NB4 (cell line): ENCODE results near the gene CHCHD4.

Source experiments
- CTCF ChIP-seq: IDR thresholded peaks from one replicate; pipeline ENCODE4 v1.5.1; 2012; ENCODE audit warnings: low read depth, low read length
- MYC ChIP-seq: IDR thresholded peaks from 2 replicates; pipeline ENCODE4 v1.6.1; 2011; ENCODE audit warnings: low read depth, low read length
- POLR2A ChIP-seq: IDR thresholded peaks from 2 replicates; pipeline ENCODE4 v1.6.1; 2011; ENCODE audit warnings: mild to moderate bottlenecking; ENCODE audit not compliant: insufficient read length; ENCODE audit errors: extremely low read depth

GRCh38 chr3:14129296-14129695 is 4.6 kb upstream of the CHCHD4 start:
- TF ChIP-seq POLR2A (no peak), MYC (no peak), CTCF (no peak)
